ENCODE results near the gene PCDH9. TPM values are rescaled to one million over a fixed set of nuclear protein-coding genes. Genes with fewer than 3 reads are reported as not detected.

The PCDH9 gene
- total and polyA plus RNA-seq, 2 of the 4 experiments (the other 2 are of a cell fraction) = 2.2 to 10.2 TPM

- WGBS, 2 experiments (ENCODE audit: extremely low coverage in 2 of 2, insufficient read length in 1 of 2) = no CpG with 5 or more reads among the region's 2 CpGs
- no peak overlapping the region for H3K14ac ChIP-seq (replicated peaks; ENCODE audit: low read depth, low read length)
- H3K23ac ChIP-seq (ENCODE audit: low read depth, low read length) = no peak overlapping the region
- no TSS peak for BruUV-seq (replicated peaks)
- H4K20me1 ChIP-seq (ENCODE audit: insufficient read depth, low read length) = no peaks in the 10 kb centered on the region
- no peak overlapping the region for H3K18ac ChIP-seq (ENCODE audit: low read depth, low read length)
- POLR2A ChIA-PET (ENCODE audit: unreplicated experiment) = no interaction called here
- H3K9me1 ChIP-seq (ENCODE audit: insufficient read depth, low read length) = no peaks in the 10 kb centered on the region
- no peak overlapping the region for H3K56ac ChIP-seq (ENCODE audit: extremely low read depth, insufficient read depth, low read length)
- no peak overlapping the region for H3K27ac ChIP-seq (ENCODE audit: insufficient read depth, low read length)
- no peaks in the 10 kb centered on the region for H3K9me3 ChIP-seq (ENCODE audit: control insufficient read depth, insufficient read depth, low read length)
- no peak overlapping the region for H2BK15ac ChIP-seq (ENCODE audit: low read depth, low read length)
- no peak overlapping the region for H3K9ac ChIP-seq (ENCODE audit: low read depth, low read length)
- no peaks in the 10 kb centered on the region for H3K36me3 ChIP-seq (ENCODE audit: control insufficient read depth, insufficient read depth, low read length)
- no peak overlapping the region for H2BK20ac ChIP-seq (ENCODE audit: low read depth, low read length)
- H4K5ac ChIP-seq (ENCODE audit: low read depth, low read length) = no peak overlapping the region
- CTCF ChIA-PET = interaction anchor here (0.6 to 1.0 kb wide), 3 partner anchors 13 to 278 kb away, joined by 3 to 4 read pairs (median 4); no protein-coding TSS in a partner anchor
- no peak overlapping the region for H2AFZ ChIP-seq (replicated peaks; ENCODE audit: low read length, poor library complexity)
- no peak overlapping the region for H2BK5ac ChIP-seq (ENCODE audit: low read depth, low read length, poor library complexity, severe bottlenecking)
- no peak overlapping the region for H4K91ac ChIP-seq (ENCODE audit: insufficient read depth, low read depth, low read length)
- intact Hi-C loops (cut with micrococcal nuclease) (loop anchor here (10.0 kb wide), 1 partner anchor 822 kb away; no protein-coding TSS in a partner anchor), dilution Hi-C loops (cut with HindIII; ENCODE audit: low sequenced_read_pairs, unreplicated experiment) (no loop called here), in situ Hi-C loops (cut with MboI; ENCODE audit: low sequenced_read_pairs) (no loop called here)
- H2AK5ac ChIP-seq (ENCODE audit: low read depth, low read length) = no peak overlapping the region
- H2AK9ac ChIP-seq (replicated peaks; ENCODE audit: low read depth, low read length, poor library complexity) = no peak overlapping the region
- H3K4me3 ChIP-seq (ENCODE audit: insufficient read depth, low read depth, low read length) = no peak overlapping the region
- H3K4me2 ChIP-seq (ENCODE audit: low read depth, low read length) = no peak overlapping the region
- no peak for TF ChIP-seq NFE2L2 (IDR thresholded peaks at IDR 0.05; ENCODE audit: low read depth, low read length)
- no peak for TF ChIP-seq POLR2A (IDR thresholded peaks at IDR 0.05; ENCODE audit: low read depth, low read length)
- TF ChIP-seq RAD21 (IDR thresholded peaks at IDR 0.05; ENCODE audit: low read length) = no peak
- TF ChIP-seq MAFK (IDR thresholded peaks at IDR 0.05; ENCODE audit: low read depth, low read length) = 0 out of 2 replicates have a peak, but pooled peaks have one; percentile 6
- H3K27me3 ChIP-seq (ENCODE audit: control insufficient read depth, insufficient read depth, low read length) = no peaks in the 10 kb centered on the region
- no peak overlapping the region for H2BK120ac ChIP-seq (ENCODE audit: low read depth, low read length)
- no peak overlapping the region for H3K4ac ChIP-seq (ENCODE audit: low read depth, low read length)
- H3K4me1 ChIP-seq (ENCODE audit: control insufficient read depth, insufficient read depth, low read length) = peaks cover 2% of the 10 kb centered on the region
- H3K79me1 ChIP-seq (ENCODE audit: low read depth in 1 of 2, low read length in 2 of 2) = no peaks in the 10 kb centered on the region
- no peak overlapping the region for H4K8ac ChIP-seq (ENCODE audit: low read depth in 2 of 2, low read length in 2 of 2)
- ATAC-seq (ENCODE audit: low read depth) (no peak), DNase-seq (no peak)
Observed at GRCh38 chr13:66402546-66402945, 827.6 kb downstream of the PCDH9 start.

Data from IMR-90 (cell line).